Muscle of leg (tissue), 11 donors: Measurements from ENCODE around the gene SPAG9. TPM values are rescaled to one million over a fixed set of nuclear protein-coding genes. Genes with fewer than 3 reads are reported as not detected.

Experiments used
- DNase-seq: peaks from one replicate; pipeline ENCODE4 v3.0.0; 2013
- H3K27ac ChIP-seq: one replicate; pipeline ENCODE4 v1.5.1; 2013; ENCODE audit warnings: mild to moderate bottlenecking, low read length, control low read depth
- H3K27me3 ChIP-seq: one replicate; pipeline ENCODE4 v1.6.1; 2013; ENCODE audit warnings: low read length; ENCODE audit not compliant: control insufficient read depth, insufficient read depth
- H3K36me3 ChIP-seq: one replicate; pipeline ENCODE4 v1.6.1; 2013; ENCODE audit warnings: low read length; ENCODE audit not compliant: control insufficient read depth, insufficient read depth
- H3K4me1 ChIP-seq: one replicate; pipeline ENCODE4 v1.6.1; 2013; ENCODE audit warnings: low read length; ENCODE audit not compliant: control insufficient read depth, insufficient read depth
- H3K4me3 ChIP-seq: one replicate; pipeline ENCODE4 v1.5.1; 2013; ENCODE audit warnings: low read length, control low read depth
- H3K9me3 ChIP-seq: replicated peaks from 2 replicates; pipeline ENCODE4 v1.6.1; 2013; ENCODE audit warnings: low read depth, low read length; ENCODE audit not compliant: control insufficient read depth
- WGBS: methylation state at CpG from one replicate; pipeline ENCODE4 v1.1.5; 2013; ENCODE audit warnings: missing lambda C conversion rate; ENCODE audit not compliant: insufficient coverage; 5-methylcytosine and 5-hydroxymethylcytosine counted together
- polyA plus RNA-seq, 8 donors: library from polyadenylated mRNA; unstranded; fragments of 120-200 nt; gene quantifications; one replicate each; pipeline versions ENCODE4 v1.2.1 to v1.2.3, GENCODE V29; 2013; ENCODE audit warnings: inconsistent platforms in 1 of 8, low replicate concordance in 1 of 8; ENCODE audit not compliant: insufficient read length in 8 of 8, insufficient read depth in 1 of 8
- total RNA-seq: library from RNA; stranded (reverse); fragments of 120-200 nt; gene quantifications from one replicate; pipeline ENCODE4 v1.2.4, GENCODE V29; 2013

The SPAG9 gene
- total and polyA plus RNA-seq, 9 donors: 48.4 to 81.4 (median 66.4) TPM

- Histone ChIP-seq H3K27ac (no peak overlapping the region), H3K4me1 (peaks cover 41% of the 10 kb centered on the region), H3K27me3 (no peaks in the 10 kb centered on the region), H3K36me3 (peaks cover 10% of the 10 kb centered on the region), H3K9me3 (no peaks in the 10 kb centered on the region), H3K4me3 (no peak overlapping the region)
- WGBS: 87% methylated on average over 9 of the region's 15 CpGs
- no peak for DNase-seq
Observed at GRCh38 chr17:50957600-50958575, 162.8 kb downstream of the SPAG9 start.

- DNase-seq: peak; percentile 64
- 41% methylated on average over 3 of the region's 13 CpGs for WGBS
- no peak overlapping the region for H3K27ac ChIP-seq
Observed at GRCh38 chr17:50956750-50957523, 163.7 kb downstream of the SPAG9 start.

DNA sequence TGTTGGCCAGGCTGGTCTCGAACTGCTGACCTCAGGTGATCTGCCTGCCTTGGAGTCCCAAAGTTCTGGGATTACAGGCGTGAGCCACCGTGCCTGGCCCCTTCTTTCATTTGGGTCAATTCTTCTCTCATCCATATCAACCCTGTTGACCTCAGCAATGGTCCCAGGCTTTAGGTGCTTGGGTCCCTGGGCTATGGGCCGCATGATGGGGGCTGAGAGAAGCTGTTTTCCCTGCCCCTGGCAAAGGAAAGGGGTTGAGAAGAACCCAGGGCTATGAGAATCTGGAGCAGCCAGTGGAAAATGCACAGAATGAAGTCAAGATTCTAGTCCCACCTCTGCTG, 164.3 kb downstream of the SPAG9 start:
- WGBS: 100% methylated on average over 4 of the region's 4 CpGs
- no peak for DNase-seq

More at GRCh38 chr17:50956750-50957523, 163.7 kb downstream of the SPAG9 start:
- no peaks in the 10 kb centered on the region for H3K9me3 ChIP-seq
- peaks cover 48% of the 10 kb centered on the region for H3K4me1 ChIP-seq
- H3K4me3 ChIP-seq: no peak overlapping the region
- no peaks in the 10 kb centered on the region for H3K27me3 ChIP-seq
- H3K36me3 ChIP-seq: peaks cover 10% of the 10 kb centered on the region

DNA sequence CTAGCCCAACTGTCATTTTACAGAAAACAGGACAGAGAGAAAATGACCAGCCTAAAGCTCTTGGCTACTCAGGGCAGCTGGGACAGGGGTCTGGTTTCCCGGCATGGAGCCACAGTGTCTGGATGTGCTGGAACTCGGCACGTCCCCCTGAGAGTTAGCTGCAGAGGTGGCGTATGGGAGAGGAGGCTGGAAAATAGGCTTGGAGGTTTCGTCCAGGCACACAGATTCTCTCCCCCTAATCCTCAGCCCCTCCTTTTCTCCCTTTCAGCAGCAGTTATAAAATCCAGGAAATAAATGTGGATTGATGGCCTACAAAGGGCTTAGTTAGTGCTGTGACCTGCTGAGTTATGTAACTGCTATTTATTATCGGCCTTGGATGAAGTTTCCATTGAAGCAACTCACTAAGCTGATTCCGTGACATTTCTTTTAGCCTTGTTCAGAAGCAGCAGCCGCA, 165.0 kb downstream of the SPAG9 start:
- Histone ChIP-seq H3K4me1 (peaks cover 59% of the 10 kb centered on the region), H3K27me3 (no peaks in the 10 kb centered on the region), H3K9me3 (no peaks in the 10 kb centered on the region), H3K27ac (peak overlapping the region; percentile 37), H3K4me3 (no peak overlapping the region), H3K36me3 (peaks cover 6% of the 10 kb centered on the region)
- DNase-seq: peak; percentile 58
- 46% methylated on average over 4 of the region's 8 CpGs for whole genome bisulfite sequencing

More for the DNA sequence above, 164.3 kb downstream of the SPAG9 start:
- Histone ChIP-seq H3K27ac (no peak overlapping the region), H3K4me3 (no peak overlapping the region), H3K4me1 (peaks cover 52% of the 10 kb centered on the region), H3K27me3 (no peaks in the 10 kb centered on the region), H3K36me3 (peaks cover 6% of the 10 kb centered on the region), H3K9me3 (no peaks in the 10 kb centered on the region)

DNA sequence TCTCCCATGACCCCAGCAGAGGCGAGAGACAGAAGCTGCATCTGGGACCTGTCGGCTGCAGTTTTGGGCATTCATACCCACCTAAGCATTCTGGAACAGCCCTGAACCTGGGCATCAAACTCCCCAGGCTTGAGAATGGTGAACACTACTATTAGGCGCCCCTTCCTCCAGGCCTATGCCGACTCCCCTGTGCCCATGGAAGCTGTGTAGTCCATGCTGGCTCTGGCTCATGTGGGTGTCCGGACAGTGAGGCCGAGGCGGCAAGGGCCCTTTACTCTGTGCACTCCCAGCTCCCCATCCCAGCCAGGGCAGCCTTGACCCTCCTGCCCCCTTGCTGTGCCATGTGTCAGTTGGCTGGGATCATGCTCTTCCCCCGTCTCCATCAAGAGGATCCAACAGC, 165.5 kb downstream of the SPAG9 start:
- Histone ChIP-seq H3K4me1 (peaks cover 64% of the 10 kb centered on the region), H3K27me3 (no peaks in the 10 kb centered on the region), H3K9me3 (no peaks in the 10 kb centered on the region), H3K4me3 (no peak overlapping the region), H3K27ac (peak overlapping the region; percentile 53), H3K36me3 (peaks cover 6% of the 10 kb centered on the region)
- DNase-seq: no peak
- 78% methylated on average over 7 of the region's 8 CpGs for WGBS

GRCh38 chr17:50954641-50955121, 166.0 kb downstream of the SPAG9 start:
- Histone ChIP-seq H3K27ac (peak overlapping the region; percentile 53), H3K4me3 (no peak overlapping the region), H3K27me3 (no peaks in the 10 kb centered on the region), H3K4me1 (peaks cover 69% of the 10 kb centered on the region), H3K9me3 (no peaks in the 10 kb centered on the region), H3K36me3 (peaks cover 6% of the 10 kb centered on the region)
- DNase-seq: no peak
- 25% methylated on average over 7 of the region's 8 CpGs for WGBS

DNA sequence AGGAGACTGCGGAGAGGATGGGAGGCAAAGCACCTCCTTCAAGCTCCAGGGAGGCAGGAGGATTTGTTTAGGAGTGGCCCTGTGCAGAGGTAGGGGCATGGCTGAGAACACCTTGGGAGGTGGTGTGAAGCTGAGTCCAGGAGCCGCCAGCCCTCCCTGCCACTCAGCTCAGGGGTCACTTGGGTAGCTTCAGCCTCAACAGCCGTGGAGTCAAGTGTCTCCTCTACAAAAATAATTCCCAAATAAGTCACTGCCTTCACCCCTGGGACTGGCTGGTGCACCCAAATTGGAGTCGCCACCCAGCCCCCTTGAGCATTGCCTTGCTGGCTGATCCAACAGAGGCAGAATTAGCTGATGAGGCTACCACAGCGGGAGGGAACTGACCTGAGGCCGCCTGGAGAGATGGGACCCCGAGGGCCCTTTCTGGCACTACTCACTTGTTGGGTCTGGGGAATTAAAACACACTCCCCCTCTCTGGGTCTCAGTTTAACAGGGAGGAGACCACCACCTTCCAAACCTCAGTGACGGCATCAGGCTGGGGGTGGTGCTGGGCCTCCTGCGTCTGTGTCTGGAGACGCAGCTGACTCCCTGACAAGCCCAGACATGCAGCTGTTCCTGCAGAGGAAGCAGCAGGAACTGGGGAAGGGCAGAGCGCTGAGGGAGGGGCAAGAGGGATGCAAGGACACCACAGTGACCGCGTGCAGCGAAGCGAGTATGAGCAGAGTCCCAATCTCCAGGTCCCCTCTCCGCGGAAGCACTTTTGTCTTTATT, 166.7 kb downstream of the SPAG9 start:
- 12% methylated on average over 11 of the region's 17 CpGs for WGBS
- DNase-seq: peak; percentile 91
- H3K4me3 ChIP-seq: no peak overlapping the region
- no peaks in the 10 kb centered on the region for H3K36me3 ChIP-seq
- H3K4me1 ChIP-seq: peaks cover 76% of the 10 kb centered on the region
- H3K27ac ChIP-seq: peak overlapping the region; percentile 77
- H3K27me3 ChIP-seq: no peaks in the 10 kb centered on the region
- no peaks in the 10 kb centered on the region for H3K9me3 ChIP-seq

- WGBS: 86% methylated on average over 1 of the region's 5 CpGs
- Histone ChIP-seq H3K4me3 (no peak overlapping the region), H3K4me1 (peaks cover 81% of the 10 kb centered on the region), H3K27me3 (no peaks in the 10 kb centered on the region), H3K9me3 (no peaks in the 10 kb centered on the region), H3K36me3 (no peaks in the 10 kb centered on the region), H3K27ac (peak overlapping the region; percentile 77)
- no peak for DNase-seq
Observed at GRCh38 chr17:50953518-50953830, 167.2 kb downstream of the SPAG9 start.

- Histone ChIP-seq H3K4me3 (no peak overlapping the region), H3K9me3 (no peaks in the 10 kb centered on the region), H3K36me3 (no peaks in the 10 kb centered on the region), H3K27ac (no peak overlapping the region), H3K4me1 (peaks cover 87% of the 10 kb centered on the region), H3K27me3 (no peaks in the 10 kb centered on the region)
- 72% methylated on average over 5 of the region's 6 CpGs for WGBS
- no peak for DNase-seq
Observed at GRCh38 chr17:50952889-50953288, 167.8 kb downstream of the SPAG9 start.
